IMR-90 (cell line): ENCODE results near the gene RNASE3. TPM values are rescaled to one million over a fixed set of nuclear protein-coding genes. Genes with fewer than 3 reads are reported as not detected.
A peak's percentile ranks its signal among the peaks of the same experiment; 100 is the strongest.

ENCODE experiments used
- ATAC-seq: fragments of 200-7000 bp; cut with Tn5 transposase; 2 replicates; pipeline ENCODE4 v1.9.1; 2020; ENCODE audit warnings: low read depth, mild to moderate bottlenecking, moderate library complexity
- BruUV-seq: library from RNA; stranded (reverse); fragments of 400-500 nt; replicated peaks from 2 replicates; lab custom pipeline; 2021; lab: Mats Ljungman, UMichigan
- CTCF ChIA-PET: fragments of 300-600 bp; formaldehyde crosslinking; extraction: SDS; loops from one replicate; lab custom pipeline; 2021; ENCODE audit warnings: antibody characterized with exemption; lab: Yijun Ruan, JAX
- POLR2A ChIA-PET: fragments of 300-600 bp; sonication (Branson Sonifier 250); formaldehyde crosslinking; loops from one replicate; lab custom pipeline; 2022; ENCODE audit warnings: antibody characterized with exemption; ENCODE audit not compliant: unreplicated experiment; lab: Charles Lee
- DNase-seq: peaks from one replicate; pipeline ENCODE4 v3.0.0; 2013
- H2AFZ ChIP-seq: replicated peaks from 2 replicates; pipeline ENCODE3; 2013; ENCODE audit warnings: low read length, mild to moderate bottlenecking; ENCODE audit not compliant: poor library complexity
- H2AK5ac ChIP-seq: 2 replicates; pipeline ENCODE4 v1.6.1; 2013; ENCODE audit warnings: low read depth, low read length, inconsistent platforms
- H2AK9ac ChIP-seq: replicated peaks from 2 replicates; pipeline ENCODE3; 2013; ENCODE audit warnings: mild to moderate bottlenecking, low read depth, low read length, moderate library complexity; ENCODE audit not compliant: poor library complexity
- H2BK120ac ChIP-seq: 2 replicates; pipeline ENCODE4 v1.6.1; 2013; ENCODE audit warnings: low read depth, low read length, inconsistent platforms
- H2BK15ac ChIP-seq: 3 replicates; pipeline ENCODE4 v1.6.1; 2013; ENCODE audit warnings: low read depth, low read length, inconsistent platforms
- H2BK20ac ChIP-seq: 2 replicates; pipeline ENCODE4 v1.6.1; 2013; ENCODE audit warnings: low read depth, mild to moderate bottlenecking, inconsistent platforms, low read length, moderate library complexity
- H2BK5ac ChIP-seq: 2 replicates; pipeline ENCODE4 v1.6.1; 2013; ENCODE audit warnings: mild to moderate bottlenecking, low read depth, low read length, inconsistent platforms; ENCODE audit not compliant: poor library complexity, severe bottlenecking
- H3K14ac ChIP-seq: replicated peaks from 2 replicates; pipeline ENCODE4 v1.6.1; 2013; ENCODE audit warnings: low read depth, low read length, inconsistent platforms
- H3K18ac ChIP-seq: 2 replicates; pipeline ENCODE4 v1.6.1; 2013; ENCODE audit warnings: low read depth, low read length, control low read depth
- H3K23ac ChIP-seq: 2 replicates; pipeline ENCODE4 v1.6.1; 2013; ENCODE audit warnings: low read depth, low read length, inconsistent platforms
- H3K27ac ChIP-seq: 2 replicates; pipeline ENCODE4 v1.5.1; 2013; ENCODE audit warnings: mild to moderate bottlenecking, control low read depth, low read length; ENCODE audit not compliant: insufficient read depth
- H3K27me3 ChIP-seq: 2 replicates; pipeline ENCODE4 v1.6.1; 2013; ENCODE audit warnings: low read length; ENCODE audit not compliant: control insufficient read depth, insufficient read depth
- H3K36me3 ChIP-seq: 2 replicates; pipeline ENCODE4 v1.6.1; 2013; ENCODE audit warnings: low read length, mixed read lengths; ENCODE audit not compliant: control insufficient read depth, insufficient read depth
- H3K4ac ChIP-seq: 2 replicates; pipeline ENCODE4 v1.6.1; 2013; ENCODE audit warnings: low read depth, low read length, inconsistent platforms
- H3K4me1 ChIP-seq: 2 replicates; pipeline ENCODE4 v1.6.1; 2013; ENCODE audit warnings: low read length, mixed read lengths; ENCODE audit not compliant: control insufficient read depth, insufficient read depth
- H3K4me2 ChIP-seq: 2 replicates; pipeline ENCODE4 v1.6.1; 2013; ENCODE audit warnings: low read depth, mild to moderate bottlenecking, control low read depth, low read length, moderate library complexity
- H3K4me3 ChIP-seq: 2 replicates; pipeline ENCODE4 v1.5.1; 2013; ENCODE audit warnings: low read depth, mild to moderate bottlenecking, control low read depth, low read length, moderate library complexity; ENCODE audit not compliant: insufficient read depth
- H3K56ac ChIP-seq: 2 replicates; pipeline ENCODE4 v1.6.1; 2013; ENCODE audit warnings: low read length, inconsistent platforms; ENCODE audit not compliant: insufficient read depth; ENCODE audit errors: extremely low read depth
- H3K79me1 ChIP-seq, 2 experiments: 2 replicates each; pipeline ENCODE4 v1.6.1; 2013; ENCODE audit warnings: low read length in 2 of 2, inconsistent platforms in 1 of 2, low read depth in 1 of 2
- H3K9ac ChIP-seq: 2 replicates; pipeline ENCODE4 v1.6.1; 2013; ENCODE audit warnings: low read depth, low read length, control low read depth
- H3K9me1 ChIP-seq: 2 replicates; pipeline ENCODE4 v1.6.1; 2013; ENCODE audit warnings: low read length, inconsistent platforms; ENCODE audit not compliant: insufficient read depth
- H3K9me3 ChIP-seq: 2 replicates; pipeline ENCODE4 v1.6.1; 2013; ENCODE audit warnings: low read length; ENCODE audit not compliant: control insufficient read depth, insufficient read depth
- H4K20me1 ChIP-seq: 2 replicates; pipeline ENCODE4 v1.6.1; 2013; ENCODE audit warnings: low read length, inconsistent platforms; ENCODE audit not compliant: insufficient read depth
- H4K5ac ChIP-seq: 2 replicates; pipeline ENCODE4 v1.6.1; 2013; ENCODE audit warnings: mild to moderate bottlenecking, low read depth, low read length, control low read depth
- H4K8ac ChIP-seq, 2 experiments: 2 replicates each; pipeline ENCODE4 v1.6.1; 2013; ENCODE audit warnings: low read depth in 2 of 2, low read length in 2 of 2, control low read depth in 1 of 2, inconsistent platforms in 1 of 2
- H4K91ac ChIP-seq: 2 replicates; pipeline ENCODE4 v1.6.1; 2013; ENCODE audit warnings: low read depth, low read length, inconsistent platforms; ENCODE audit not compliant: insufficient read depth
- BHLHE40 ChIP-seq: fragments of 150-350 bp; IDR thresholded peaks from 2 replicates; pipeline ENCODE4 v1.6.1; 2016; ENCODE audit warnings: mild to moderate bottlenecking, low read depth, low read length
- CEBPB ChIP-seq: IDR thresholded peaks from 2 replicates; pipeline ENCODE4 v1.6.1; 2012; ENCODE audit warnings: low read depth, low read length, improper control_type of control experiment
- CHD1 ChIP-seq: IDR thresholded peaks from 2 replicates; pipeline ENCODE4 v1.6.1; 2012; ENCODE audit warnings: low read depth, low read length, improper control_type of control experiment
- FOS ChIP-seq: fragments of 150-350 bp; IDR thresholded peaks from 2 replicates; pipeline ENCODE4 v1.6.1; 2016; ENCODE audit warnings: low read depth, low read length
- MAFK ChIP-seq: IDR thresholded peaks from 2 replicates; pipeline ENCODE4 v1.6.1; 2012; ENCODE audit warnings: low read depth, low read length, improper control_type of control experiment
- MAZ ChIP-seq: IDR thresholded peaks from 2 replicates; pipeline ENCODE4 v1.6.1; 2012; ENCODE audit warnings: low read depth, mild to moderate bottlenecking, low read length, improper control_type of control experiment, moderate library complexity, borderline replicate concordance
- MXI1 ChIP-seq: IDR thresholded peaks from 2 replicates; pipeline ENCODE4 v1.6.1; 2012; ENCODE audit warnings: low read depth, mild to moderate bottlenecking, low read length, moderate library complexity, borderline replicate concordance
- NFE2L2 ChIP-seq: fragments of 150-350 bp; IDR thresholded peaks from 2 replicates; pipeline ENCODE4 v1.6.1; 2016; ENCODE audit warnings: low read depth, mild to moderate bottlenecking, low read length
- POLR2A ChIP-seq: IDR thresholded peaks from 2 replicates; pipeline ENCODE4 v1.6.1; 2012; ENCODE audit warnings: mild to moderate bottlenecking, low read depth, low read length
- RAD21 ChIP-seq: IDR thresholded peaks from 2 replicates; pipeline ENCODE4 v1.6.1; 2012; ENCODE audit warnings: low read length, improper control_type of control experiment
- RCOR1 ChIP-seq: IDR thresholded peaks from 2 replicates; pipeline ENCODE4 v1.6.1; 2012; ENCODE audit warnings: mild to moderate bottlenecking, low read length, improper control_type of control experiment; ENCODE audit not compliant: insufficient replicate concordance
- RFX5 ChIP-seq: IDR thresholded peaks from 2 replicates; pipeline ENCODE4 v1.8.0; 2012; ENCODE audit warnings: low read depth, mild to moderate bottlenecking, low read length, moderate library complexity
- SMC3 ChIP-seq: fragments of 150-350 bp; IDR thresholded peaks from 2 replicates; pipeline ENCODE4 v1.6.1; 2016; ENCODE audit warnings: low read depth, mild to moderate bottlenecking, antibody characterized with exemption, low read length, moderate library complexity
- WGBS, 2 experiments: methylation state at CpG; one replicate each; pipeline versions ENCODE4 v1.1.5 to v1.1.7; 2013; ENCODE audit warnings: missing lambda C conversion rate in 2 of 2; ENCODE audit not compliant: insufficient read length in 1 of 2; ENCODE audit errors: extremely low coverage in 2 of 2; 5-methylcytosine and 5-hydroxymethylcytosine counted together
- dilution Hi-C: fragments of 300-500 bp; cut with HindIII; formaldehyde crosslinking; loops from one replicate; pipeline ENCODE4 v1.14.3; 2018; ENCODE audit warnings: low sequenced_read_pairs; ENCODE audit not compliant: unreplicated experiment
- in situ Hi-C: fragments of 300-500 bp; cut with MboI; formaldehyde crosslinking; loops from 3 replicates; pipeline ENCODE4 v1.14.3; 2019; ENCODE audit warnings: low sequenced_read_pairs, inconsistent platforms, mixed read lengths
- intact Hi-C: fragments of 100-400 bp; cut with micrococcal nuclease; formaldehyde crosslinking; loops from 2 replicates; pipeline ENCODE4 v1.10.0; 2022
- polyA plus RNA-seq, 3 experiments: library from polyadenylated mRNA; depleted of rRNA; stranded (reverse); fragments of >200 nt; gene quantifications; 2 replicates each; pipeline ENCODE4 v1.2.3, GENCODE V29; 2012; ENCODE audit warnings: low replicate concordance in 1 of 3
- total RNA-seq: library from RNA; depleted of rRNA; stranded (reverse); fragments of >200 nt; gene quantifications from 2 replicates; pipeline ENCODE4 v1.2.3, GENCODE V29; 2012
- TF ChIP-seq, protein P1 (sequence below): fragments of 150-350 bp; IDR thresholded peaks from 2 replicates; pipeline ENCODE4 v1.6.1; 2016; ENCODE audit warnings: low read depth, mild to moderate bottlenecking, low read length, moderate library complexity, borderline replicate concordance
- TF ChIP-seq, protein P2 (sequence below): fragments of 150-350 bp; IDR thresholded peaks from 2 replicates; pipeline ENCODE4 v1.6.1; 2017; ENCODE audit warnings: mild to moderate bottlenecking, antibody characterized with exemption, low read length, low read depth
- TF ChIP-seq, protein P3 (sequence below): conservative IDR thresholded peaks from 2 replicates; pipeline ENCODE4 v1.5.1; 2012; ENCODE audit warnings: mild to moderate bottlenecking, low read depth, low read length, improper control_type of control experiment

The RNASE3 gene
- total and polyA plus RNA-seq, 2 of the 4 experiments (the other 2 are of a cell fraction), result not detected

DNA sequence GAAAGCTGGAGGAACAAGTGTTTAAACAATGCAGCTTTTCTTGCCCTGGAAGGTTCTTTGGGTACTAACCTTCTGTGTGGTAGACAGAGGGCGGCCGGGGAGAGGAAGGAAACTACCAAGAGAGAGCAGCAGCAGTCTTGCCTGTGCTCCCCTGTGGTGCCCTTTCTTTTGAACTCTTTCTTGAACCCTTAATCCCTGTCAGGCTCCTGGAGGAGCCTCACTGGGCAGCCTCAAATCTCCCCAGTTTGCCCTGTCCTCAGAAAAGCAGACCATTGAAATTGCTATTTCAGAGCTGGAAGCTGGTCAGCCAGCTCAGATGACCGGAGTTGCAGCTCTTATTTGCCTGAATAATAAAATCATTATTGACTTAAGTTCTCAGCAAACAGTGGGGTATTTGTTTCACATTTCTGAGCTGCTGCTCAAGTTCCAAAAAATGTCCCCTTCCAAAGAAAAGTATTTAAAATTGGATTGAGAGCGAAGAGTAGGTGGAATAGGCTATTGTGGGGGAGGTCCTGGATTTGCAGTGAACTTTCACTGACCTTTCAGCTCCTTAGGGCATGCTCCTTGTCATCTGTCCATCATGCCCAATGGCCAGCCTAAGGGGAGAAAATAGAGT is 42.1 kb upstream of the RNASE3 start:
- TF ChIP-seq SMC3 (no peak), RFX5 (no peak), MXI1 (no peak), BHLHE40 (no peak), CHD1 (no peak), RCOR1 (no peak), POLR2A (no peak), MAFK (no peak), RAD21 (no peak), NFE2L2 (no peak), MAZ (no peak), FOS (no peak), CEBPB (no peak)
- TF ChIP-seq, protein P1, sequence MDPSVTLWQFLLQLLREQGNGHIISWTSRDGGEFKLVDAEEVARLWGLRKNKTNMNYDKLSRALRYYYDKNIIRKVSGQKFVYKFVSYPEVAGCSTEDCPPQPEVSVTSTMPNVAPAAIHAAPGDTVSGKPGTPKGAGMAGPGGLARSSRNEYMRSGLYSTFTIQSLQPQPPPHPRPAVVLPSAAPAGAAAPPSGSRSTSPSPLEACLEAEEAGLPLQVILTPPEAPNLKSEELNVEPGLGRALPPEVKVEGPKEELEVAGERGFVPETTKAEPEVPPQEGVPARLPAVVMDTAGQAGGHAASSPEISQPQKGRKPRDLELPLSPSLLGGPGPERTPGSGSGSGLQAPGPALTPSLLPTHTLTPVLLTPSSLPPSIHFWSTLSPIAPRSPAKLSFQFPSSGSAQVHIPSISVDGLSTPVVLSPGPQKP, result no peak
- TF ChIP-seq, protein P2, sequence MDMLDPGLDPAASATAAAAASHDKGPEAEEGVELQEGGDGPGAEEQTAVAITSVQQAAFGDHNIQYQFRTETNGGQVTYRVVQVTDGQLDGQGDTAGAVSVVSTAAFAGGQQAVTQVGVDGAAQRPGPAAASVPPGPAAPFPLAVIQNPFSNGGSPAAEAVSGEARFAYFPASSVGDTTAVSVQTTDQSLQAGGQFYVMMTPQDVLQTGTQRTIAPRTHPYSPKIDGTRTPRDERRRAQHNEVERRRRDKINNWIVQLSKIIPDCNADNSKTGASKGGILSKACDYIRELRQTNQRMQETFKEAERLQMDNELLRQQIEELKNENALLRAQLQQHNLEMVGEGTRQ, result no peak
- TF ChIP-seq, protein P3, sequence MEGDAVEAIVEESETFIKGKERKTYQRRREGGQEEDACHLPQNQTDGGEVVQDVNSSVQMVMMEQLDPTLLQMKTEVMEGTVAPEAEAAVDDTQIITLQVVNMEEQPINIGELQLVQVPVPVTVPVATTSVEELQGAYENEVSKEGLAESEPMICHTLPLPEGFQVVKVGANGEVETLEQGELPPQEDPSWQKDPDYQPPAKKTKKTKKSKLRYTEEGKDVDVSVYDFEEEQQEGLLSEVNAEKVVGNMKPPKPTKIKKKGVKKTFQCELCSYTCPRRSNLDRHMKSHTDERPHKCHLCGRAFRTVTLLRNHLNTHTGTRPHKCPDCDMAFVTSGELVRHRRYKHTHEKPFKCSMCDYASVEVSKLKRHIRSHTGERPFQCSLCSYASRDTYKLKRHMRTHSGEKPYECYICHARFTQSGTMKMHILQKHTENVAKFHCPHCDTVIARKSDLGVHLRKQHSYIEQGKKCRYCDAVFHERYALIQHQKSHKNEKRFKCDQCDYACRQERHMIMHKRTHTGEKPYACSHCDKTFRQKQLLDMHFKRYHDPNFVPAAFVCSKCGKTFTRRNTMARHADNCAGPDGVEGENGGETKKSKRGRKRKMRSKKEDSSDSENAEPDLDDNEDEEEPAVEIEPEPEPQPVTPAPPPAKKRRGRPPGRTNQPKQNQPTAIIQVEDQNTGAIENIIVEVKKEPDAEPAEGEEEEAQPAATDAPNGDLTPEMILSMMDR, result no peak
- no TSS peak for BruUV-seq
- H3K27me3 ChIP-seq, result peaks cover 2% of the 10 kb centered on the region; the same call in 1 of the 2 replicates

More for the DNA sequence above, 42.1 kb upstream of the RNASE3 start:
- Histone ChIP-seq H3K9me3 (no peaks in the 10 kb centered on the region), H3K79me1 (no peaks in the 10 kb centered on the region), H3K9me1 (no peaks in the 10 kb centered on the region), H2AK5ac (no peak overlapping the region), H4K20me1 (no peaks in the 10 kb centered on the region), H2BK5ac (no peak overlapping the region), H4K8ac (no peak overlapping the region), H3K14ac (no peak overlapping the region), H2BK15ac (no peak overlapping the region), H3K36me3 (no peaks in the 10 kb centered on the region), H2BK120ac (no peak overlapping the region), H3K18ac (no peak overlapping the region), H3K4me3 (no peak overlapping the region), H2AFZ (peak overlapping the region; percentile 33), H2AK9ac (no peak overlapping the region), H3K27ac (no peak overlapping the region), H3K4ac (no peak overlapping the region), H3K56ac (no peak overlapping the region), H2BK20ac (no peak overlapping the region), H3K4me2 (no peak overlapping the region), H4K91ac (no peak overlapping the region), H3K23ac (no peak overlapping the region), H3K4me1 (no peaks in the 10 kb centered on the region), H3K9ac (no peak overlapping the region), H4K5ac (no peak overlapping the region)
- ChIA-PET CTCF (no interaction called here), POLR2A (no interaction called here)
- dilution Hi-C loops (no loop called here), in situ Hi-C loops (no loop called here), intact Hi-C loops (no loop called here)
- ATAC-seq (no peak), DNase-seq (no peak)
- WGBS, 2 experiments, result no CpG with 5 or more reads among the region's 4 CpGs
